ENCODE measurements around the gene VSX2.

VSX2 gene

DNA sequence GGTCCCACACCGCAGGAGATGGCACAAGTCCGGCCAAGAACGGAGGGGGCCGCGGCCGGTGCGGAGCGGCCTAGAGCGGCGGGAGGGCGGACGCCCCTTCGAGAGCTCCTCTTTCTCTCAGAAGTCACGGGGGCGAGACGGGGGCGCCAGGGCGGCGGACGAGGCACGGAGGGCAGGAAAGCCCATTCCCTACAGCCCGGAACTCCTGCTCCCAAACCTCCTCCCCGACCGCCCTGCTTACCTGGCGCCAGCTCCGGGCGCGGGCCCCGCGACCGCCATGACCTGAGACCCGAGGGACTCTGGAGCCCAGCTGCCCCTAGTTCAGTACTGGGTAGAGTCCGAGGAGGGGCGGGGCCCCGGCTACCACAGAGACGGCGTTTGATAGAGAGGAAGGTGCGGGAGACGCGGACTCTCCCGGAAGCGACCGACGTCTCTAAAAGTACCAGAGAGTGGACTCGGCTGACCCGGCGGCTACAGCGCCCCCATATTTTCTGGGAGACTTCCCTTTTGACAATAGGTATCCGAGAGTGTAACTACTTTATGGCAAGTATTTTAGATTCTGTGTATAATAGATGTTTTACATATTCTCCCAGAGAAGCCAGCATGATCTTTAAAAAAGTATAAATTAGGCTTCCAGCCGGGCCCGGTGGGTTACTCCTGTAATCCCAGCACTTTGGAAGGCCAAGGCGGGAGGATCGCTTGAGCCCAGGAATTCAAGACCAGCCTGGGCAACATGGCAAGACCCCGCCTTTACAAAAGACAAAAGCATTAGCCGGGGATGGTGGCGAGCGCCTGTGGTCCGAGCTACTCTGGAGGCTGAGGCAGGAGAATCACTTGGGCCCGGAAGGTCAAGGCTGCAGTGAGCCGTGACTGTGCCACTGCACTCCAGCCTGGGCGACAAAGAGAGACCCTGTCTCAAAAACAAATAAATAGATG, 63.7 kb downstream of the VSX2 start, which contains the start of gene ABCD4:
ABCD4 (minus strand) TSS at position 301 of the 936 bp plus-strand sequence; CDS start at position 279, 22 bp downstream.
- DNase-seq, result peak; percentile 43 to 93 (median 88)

DNA sequence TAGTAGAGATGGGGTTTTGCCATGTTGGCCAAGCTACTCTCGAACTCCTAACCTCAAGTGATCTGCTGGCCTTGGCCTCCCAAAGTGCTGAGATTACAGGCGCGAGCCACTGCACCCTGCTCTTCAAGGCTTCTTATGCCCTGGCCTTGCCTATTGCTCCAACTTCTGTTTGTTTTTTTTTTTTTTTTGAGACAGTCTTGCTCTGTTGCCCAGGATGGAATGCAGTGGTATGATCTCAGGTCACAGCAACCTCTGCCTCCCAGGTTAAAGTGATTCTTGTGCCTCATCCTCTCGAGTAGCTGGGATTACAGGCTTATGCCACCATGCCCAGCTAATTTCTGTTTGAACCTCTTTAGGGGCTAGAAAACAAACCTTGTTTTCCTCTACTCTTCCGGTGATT, 69.4 kb downstream of the VSX2 start:
- DNase-seq, result no peak

DNA sequence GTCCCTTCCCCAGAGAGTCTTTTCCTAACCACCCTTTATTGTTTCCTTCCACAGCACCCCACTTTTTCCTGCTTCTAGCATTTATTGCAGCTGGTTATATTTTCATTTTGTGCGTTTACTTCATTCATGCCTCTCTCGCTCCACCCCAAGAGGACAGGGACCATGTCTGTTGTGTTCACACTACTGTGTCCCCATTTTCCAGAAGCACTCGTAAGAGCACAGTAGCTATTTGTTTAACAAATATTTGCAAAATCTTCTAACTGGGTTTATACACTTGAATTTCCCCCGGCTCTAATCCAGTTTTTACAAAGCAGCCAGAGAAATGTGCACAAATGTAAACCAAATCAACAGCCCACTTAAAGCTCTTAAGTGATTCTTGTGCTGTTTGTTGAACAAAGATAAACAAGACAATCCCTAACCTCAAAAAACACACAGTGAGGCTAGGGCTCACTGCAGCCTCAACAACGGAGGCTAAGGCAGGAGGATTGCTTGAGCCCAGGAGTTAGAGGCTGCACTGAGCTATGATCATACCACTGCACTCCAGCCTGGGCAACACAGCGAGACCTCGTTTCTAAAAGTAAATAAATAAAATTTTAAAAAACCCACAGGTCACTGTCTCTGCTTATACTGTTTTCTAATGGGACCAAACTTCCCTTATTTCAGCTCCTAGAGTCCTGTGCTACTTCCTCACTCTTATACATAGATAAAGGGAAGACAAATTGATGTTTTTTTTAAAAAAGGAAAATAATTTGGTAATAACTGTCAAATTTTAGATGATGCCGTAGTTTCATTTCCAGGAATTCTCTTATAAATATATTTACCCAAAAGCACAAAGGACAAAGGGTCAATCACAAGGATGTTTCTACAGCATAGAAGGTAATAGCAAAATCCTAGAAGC, 70.1 kb downstream of the VSX2 start:
- no peak for DNase-seq

DNA sequence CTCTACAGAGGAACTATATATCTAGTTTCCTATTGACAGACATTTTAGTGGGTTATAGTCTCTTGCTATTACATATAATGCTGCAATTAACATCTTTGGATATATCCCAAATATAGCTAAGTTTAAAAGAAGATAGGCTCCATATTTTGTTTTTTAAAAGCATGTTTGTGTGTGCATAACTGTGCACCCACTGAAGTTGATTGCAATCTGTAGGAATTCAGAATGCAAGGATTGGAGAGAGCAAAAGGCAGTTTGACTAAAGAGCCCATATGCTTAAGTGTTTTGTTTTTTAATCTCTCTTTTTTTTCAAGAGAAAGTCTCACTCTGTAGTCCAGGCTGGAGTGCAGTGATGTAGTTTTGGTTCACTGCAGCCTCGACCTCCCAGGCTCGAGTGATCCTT, 72.9 kb downstream of the VSX2 start:
- DNase-seq, result no peak

Measured in C1 segment of cervical spinal cord (tissue), 14 donors.